Endothelial cell of hepatic sinusoid (primary cell): ENCODE data around the gene DHRS3.

ENCODE experiments used
- in situ Hi-C: cut with HindIII; loops from 2 replicates; pipeline ENCODE4 v1.10.0; 2017; ENCODE audit warnings: low sequenced_read_pairs

Gene DHRS3

GRCh38 chr1:12556957-12557935 lies 60.8 kb downstream of the DHRS3 start:
- in situ Hi-C loops, result no loop called here

GRCh38 chr1:12556368-12556930 lies 61.6 kb downstream of the DHRS3 start:
- in situ Hi-C loops, result no loop called here

GRCh38 chr1:12555411-12556367 lies 62.3 kb downstream of the DHRS3 start:
- in situ Hi-C loops, result no loop called here

- in situ Hi-C loops, result no loop called here
Observed at GRCh38 chr1:12554521-12555305, 63.3 kb downstream of the DHRS3 start.

GRCh38 chr1:12553963-12554362 lies 64.0 kb downstream of the DHRS3 start:
- in situ Hi-C loops, result no loop called here

GRCh38 chr1:12552951-12553921 lies 64.8 kb downstream of the DHRS3 start:
- in situ Hi-C loops, result no loop called here

GRCh38 chr1:12552111-12552888 lies 65.7 kb downstream of the DHRS3 start:
- in situ Hi-C loops, result no loop called here

- in situ Hi-C loops, result no loop called here
Observed at GRCh38 chr1:12551584-12551983, 66.4 kb downstream of the DHRS3 start.

- in situ Hi-C loops, result no loop called here
Observed at GRCh38 chr1:12549460-12550349, 68.3 kb downstream of the DHRS3 start.

GRCh38 chr1:12548973-12549459 lies 69.0 kb downstream of the DHRS3 start:
- in situ Hi-C loops, result no loop called here

- in situ Hi-C loops, result no loop called here
Observed at GRCh38 chr1:12548279-12548972, 69.6 kb downstream of the DHRS3 start.

GRCh38 chr1:12547586-12548225 lies 70.3 kb downstream of the DHRS3 start:
- in situ Hi-C loops, result no loop called here

GRCh38 chr1:12546771-12547585 lies 71.0 kb downstream of the DHRS3 start:
- in situ Hi-C loops, result no loop called here

- in situ Hi-C loops, result no loop called here
Observed at GRCh38 chr1:12544992-12545391, 73.0 kb downstream of the DHRS3 start.

- in situ Hi-C loops, result no loop called here
Observed at GRCh38 chr1:12544357-12544756, 73.7 kb downstream of the DHRS3 start.
